22Rv1 (cell line): Measurements from ENCODE around the gene APOA5.

ENCODE experiments used
- ZFX ChIP-seq: fragments of 450-650 bp; IDR thresholded peaks from 2 replicates; pipeline ENCODE4 v1.6.1; 2017; ENCODE audit warnings: antibody characterized with exemption, borderline replicate concordance
- TF ChIP-seq, protein P1 (sequence below): fragments of 450-650 bp; IDR thresholded peaks from 2 replicates; pipeline ENCODE4 v1.5.1; 2017; ENCODE audit warnings: mild to moderate bottlenecking

DNA sequence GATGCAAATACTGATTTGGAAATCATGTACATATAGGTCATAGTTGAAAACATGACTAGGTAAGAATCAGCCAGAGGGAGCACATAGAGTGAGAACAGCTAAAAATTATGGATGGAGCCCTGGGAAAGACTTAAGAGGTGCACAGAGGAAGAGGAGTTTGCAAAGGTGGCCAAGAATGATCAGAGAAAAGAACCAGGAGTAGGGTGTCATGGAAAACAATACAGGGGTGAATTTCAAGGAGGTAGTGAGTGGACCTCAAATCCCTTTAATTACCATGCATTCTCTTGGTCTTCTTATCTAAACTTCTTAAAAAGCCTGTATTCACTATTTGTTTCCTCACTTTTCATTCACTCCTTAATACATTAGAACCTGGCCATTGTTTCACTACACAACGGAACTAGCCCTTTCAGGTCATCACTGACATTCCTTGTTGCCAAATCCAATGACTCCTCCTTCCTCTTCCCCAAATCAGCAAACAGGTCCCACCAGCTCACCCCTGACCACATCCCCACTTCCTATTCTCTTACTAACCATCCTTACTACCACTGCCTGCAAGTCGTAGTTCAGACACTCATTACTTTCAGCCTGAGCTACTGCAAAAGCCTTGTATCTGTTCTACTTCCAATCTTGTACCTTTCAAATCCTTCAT, 41.5 kb downstream of the APOA5 start:
- no peak for TF ChIP-seq ZFX
- TF ChIP-seq, protein P1, sequence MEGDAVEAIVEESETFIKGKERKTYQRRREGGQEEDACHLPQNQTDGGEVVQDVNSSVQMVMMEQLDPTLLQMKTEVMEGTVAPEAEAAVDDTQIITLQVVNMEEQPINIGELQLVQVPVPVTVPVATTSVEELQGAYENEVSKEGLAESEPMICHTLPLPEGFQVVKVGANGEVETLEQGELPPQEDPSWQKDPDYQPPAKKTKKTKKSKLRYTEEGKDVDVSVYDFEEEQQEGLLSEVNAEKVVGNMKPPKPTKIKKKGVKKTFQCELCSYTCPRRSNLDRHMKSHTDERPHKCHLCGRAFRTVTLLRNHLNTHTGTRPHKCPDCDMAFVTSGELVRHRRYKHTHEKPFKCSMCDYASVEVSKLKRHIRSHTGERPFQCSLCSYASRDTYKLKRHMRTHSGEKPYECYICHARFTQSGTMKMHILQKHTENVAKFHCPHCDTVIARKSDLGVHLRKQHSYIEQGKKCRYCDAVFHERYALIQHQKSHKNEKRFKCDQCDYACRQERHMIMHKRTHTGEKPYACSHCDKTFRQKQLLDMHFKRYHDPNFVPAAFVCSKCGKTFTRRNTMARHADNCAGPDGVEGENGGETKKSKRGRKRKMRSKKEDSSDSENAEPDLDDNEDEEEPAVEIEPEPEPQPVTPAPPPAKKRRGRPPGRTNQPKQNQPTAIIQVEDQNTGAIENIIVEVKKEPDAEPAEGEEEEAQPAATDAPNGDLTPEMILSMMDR = no peak
